Neural progenitor cell (in vitro differentiated cells): ENCODE measurements around the gene SLX9. TPM values are rescaled to one million over a fixed set of nuclear protein-coding genes. Genes with fewer than 3 reads are reported as not detected.

Experiments used
- DNase-seq: peaks from one replicate; pipeline ENCODE4 v3.0.0-alpha.2; 2016; ENCODE audit warnings: low spot score
- H2AFZ ChIP-seq: fragments of 200-600 bp; sonication (generic); replicated peaks from 2 replicates; pipeline ENCODE4 v1.6.1; 2016; ENCODE audit warnings: antibody characterized with exemption
- H3F3A ChIP-seq: fragments of 200-600 bp; sonication (generic); 2 replicates; pipeline ENCODE4 v1.6.1; 2016; ENCODE audit warnings: antibody characterized with exemption, low read depth
- H3K27ac ChIP-seq: fragments of 200-600 bp; sonication (generic); 2 replicates; pipeline ENCODE4 v1.5.1; 2016; ENCODE audit warnings: mild to moderate bottlenecking
- H3K27me3 ChIP-seq: fragments of 200-600 bp; sonication (generic); 2 replicates; pipeline ENCODE4 v1.6.1; 2016; ENCODE audit warnings: mild to moderate bottlenecking, moderate library complexity
- H3K36me3 ChIP-seq: fragments of 200-600 bp; sonication (generic); 2 replicates; pipeline ENCODE4 v1.5.1; 2016
- H3K4me1 ChIP-seq: fragments of 200-600 bp; sonication (generic); 2 replicates; pipeline ENCODE4 v1.6.1; 2016; ENCODE audit warnings: mixed run types
- H3K4me2 ChIP-seq: fragments of 200-600 bp; sonication (generic); 2 replicates; pipeline ENCODE4 v1.6.1; 2016
- H3K4me3 ChIP-seq: fragments of 200-600 bp; sonication (generic); 2 replicates; pipeline ENCODE4 v1.5.1; 2016
- H3K79me2 ChIP-seq: fragments of 200-600 bp; sonication (generic); 2 replicates; pipeline ENCODE4 v1.6.1; 2016; ENCODE audit warnings: low read depth
- H3K9ac ChIP-seq: fragments of 200-600 bp; sonication (generic); 2 replicates; pipeline ENCODE4 v1.6.1; 2016
- H3K9me3 ChIP-seq: fragments of 200-600 bp; sonication (generic); 2 replicates; pipeline ENCODE4 v1.5.1; 2016; ENCODE audit warnings: low read depth
- H4K20me1 ChIP-seq: fragments of 200-600 bp; sonication (generic); 2 replicates; pipeline ENCODE4 v1.6.1; 2016; ENCODE audit warnings: low read depth
- H3K27ac Mint-ChIP-seq: 3 replicates; pipeline ENCODE4 v1.8.0; 2021; ENCODE audit warnings: mixed read lengths
- H3K27me3 Mint-ChIP-seq: 2 replicates; pipeline ENCODE4 v1.8.0; 2022; ENCODE audit warnings: low read depth, mild to moderate bottlenecking, inconsistent platforms, moderate library complexity, mixed read lengths; ENCODE audit not compliant: insufficient read depth
- H3K36me3 Mint-ChIP-seq: 3 replicates; pipeline ENCODE4 v1.8.0; 2021; ENCODE audit warnings: mixed read lengths
- H3K4me1 Mint-ChIP-seq: 3 replicates; pipeline ENCODE4 v1.8.0; 2021; ENCODE audit warnings: mixed read lengths
- H3K4me3 Mint-ChIP-seq: 3 replicates; pipeline ENCODE4 v1.8.0; 2021; ENCODE audit warnings: mild to moderate bottlenecking, moderate library complexity, mixed read lengths
- H3K9me3 Mint-ChIP-seq: 3 replicates; pipeline ENCODE4 v1.8.0; 2020; ENCODE audit warnings: mixed read lengths
- CTCF ChIP-seq: fragments of 200-600 bp; sonication (generic); IDR thresholded peaks from 2 replicates; pipeline ENCODE4 v1.5.1; 2017; ENCODE audit warnings: antibody characterized with exemption, mild to moderate bottlenecking
- EZH2 ChIP-seq: fragments of 200-600 bp; sonication (generic); IDR thresholded peaks from 2 replicates; pipeline ENCODE4 v1.6.1; 2017; ENCODE audit warnings: antibody characterized with exemption, mild to moderate bottlenecking, moderate library complexity
- EZH2phosphoT487 ChIP-seq: fragments of 200-600 bp; sonication (generic); IDR thresholded peaks from 2 replicates; pipeline ENCODE4 v1.6.1; 2017; ENCODE audit warnings: antibody characterized with exemption
- total RNA-seq: library from RNA; depleted of rRNA; stranded (reverse); fragments of >200 nt; gene quantifications from 2 replicates; pipeline ENCODE4 v1.2.3, GENCODE V29; 2015; ENCODE audit warnings: low replicate concordance

SLX9 gene
- total RNA-seq, 1 donor from 2014 or later: 4.7 TPM

- no peak overlapping the region for H2AFZ ChIP-seq
- peak overlapping the region; percentile 76 for H3K27ac Mint-ChIP-seq
Measured at GRCh38 chr21:44929242-44929798, 10.5 kb upstream of the SLX9 start.

GRCh38 chr21:44929799-44930542 lies 9.9 kb upstream of the SLX9 start:
- Histone ChIP-seq H3K4me3 (no peak overlapping the region), H3K4me2 (no peak overlapping the region), H3K9me3 (no peaks in the 10 kb centered on the region), H3K4me1 (peaks cover 21% of the 10 kb centered on the region), H4K20me1 (peaks cover 11% of the 10 kb centered on the region), H3F3A (no peaks in the 10 kb centered on the region), H2AFZ (no peak overlapping the region), H3K9ac (no peak overlapping the region), H3K36me3 (no peaks in the 10 kb centered on the region), H3K27me3 (peaks cover 96% of the 10 kb centered on the region), H3K27ac (no peak overlapping the region), H3K79me2 (no peaks in the 10 kb centered on the region)
- Mint-ChIP-seq H3K9me3 (peaks cover 2% of the 10 kb centered on the region), H3K4me3 (no peak overlapping the region), H3K27ac (no peak overlapping the region), H3K27me3 (peaks cover 39% of the 10 kb centered on the region), H3K36me3 (peaks cover 2% of the 10 kb centered on the region), H3K4me1 (peaks cover 36% of the 10 kb centered on the region)
- no peak for TF ChIP-seq CTCF
- TF ChIP-seq EZH2: no peak
- no peak for TF ChIP-seq EZH2phosphoT487
- no peak for DNase-seq

More at GRCh38 chr21:44929242-44929798, 10.5 kb upstream of the SLX9 start:
- Mint-ChIP-seq H3K4me3 (peak overlapping the region; percentile 48), H3K4me1 (peaks cover 36% of the 10 kb centered on the region), H3K9me3 (peaks cover 2% of the 10 kb centered on the region), H3K36me3 (peaks cover 2% of the 10 kb centered on the region), H3K27me3 (peaks cover 36% of the 10 kb centered on the region)
- peaks cover 11% of the 10 kb centered on the region for H4K20me1 ChIP-seq
- no peaks in the 10 kb centered on the region for H3F3A ChIP-seq
- no peaks in the 10 kb centered on the region for H3K79me2 ChIP-seq
- no peak for DNase-seq
- H3K27ac ChIP-seq: no peak overlapping the region
- H3K4me1 ChIP-seq: peaks cover 21% of the 10 kb centered on the region
- TF ChIP-seq EZH2phosphoT487 (no peak), EZH2 (no peak), CTCF (no peak)
- no peaks in the 10 kb centered on the region for H3K36me3 ChIP-seq
- H3K9me3 ChIP-seq: no peaks in the 10 kb centered on the region
- no peak overlapping the region for H3K4me3 ChIP-seq
- no peak overlapping the region for H3K9ac ChIP-seq
- H3K4me2 ChIP-seq: no peak overlapping the region
- peaks cover 97% of the 10 kb centered on the region for H3K27me3 ChIP-seq

- H3K4me1 ChIP-seq: peaks cover 21% of the 10 kb centered on the region
- no peak overlapping the region for H3K9ac ChIP-seq
- Mint-ChIP-seq H3K27ac (no peak overlapping the region), H3K27me3 (peaks cover 39% of the 10 kb centered on the region), H3K4me1 (peaks cover 36% of the 10 kb centered on the region), H3K9me3 (no peaks in the 10 kb centered on the region), H3K36me3 (peaks cover 2% of the 10 kb centered on the region), H3K4me3 (no peak overlapping the region)
- peak overlapping the region; percentile 90 for H3K4me2 ChIP-seq
- no peaks in the 10 kb centered on the region for H3K36me3 ChIP-seq
- no peak overlapping the region for H3K4me3 ChIP-seq
- H4K20me1 ChIP-seq: peaks cover 11% of the 10 kb centered on the region
- DNase-seq: no peak
- H2AFZ ChIP-seq: no peak overlapping the region
- H3F3A ChIP-seq: no peaks in the 10 kb centered on the region
- peaks cover 90% of the 10 kb centered on the region for H3K27me3 ChIP-seq
- no peaks in the 10 kb centered on the region for H3K79me2 ChIP-seq
- no peaks in the 10 kb centered on the region for H3K9me3 ChIP-seq
- H3K27ac ChIP-seq: no peak overlapping the region
- TF ChIP-seq EZH2phosphoT487 (no peak), CTCF (no peak), EZH2 (no peak)
Measured at GRCh38 chr21:44930543-44930981, 9.3 kb upstream of the SLX9 start.
